Measurements from ENCODE around the gene TRPC3.

Gene TRPC3

GRCh38 chr4:121951521-121952110, at the start of gene TRPC3:
Gene TRPC3 (minus strand): TSS chr4:121952060. CDS start chr4:121951680, 380 bp downstream.
- peak in 8 of 56 donors; percentile 1 to 36 (median 6) for DNase-seq

GRCh38 chr4:122000849-122001248, 49.0 kb upstream of the TRPC3 start:
- no peak for DNase-seq

- no peak for DNase-seq
These were observed 46.2 kb upstream of the TRPC3 start for GRCh38 chr4:121998024-121998423.

GRCh38 chr4:121995790-121996537, 44.1 kb upstream of the TRPC3 start:
- DNase-seq: no peak

GRCh38 chr4:121991968-121992367, 40.1 kb upstream of the TRPC3 start:
- no peak for DNase-seq

- DNase-seq: no peak
These were observed 38.6 kb upstream of the TRPC3 start for GRCh38 chr4:121990489-121990888.

GRCh38 chr4:121989715-121990114, 37.9 kb upstream of the TRPC3 start:
- DNase-seq: no peak

GRCh38 chr4:121988950-121989349, 37.1 kb upstream of the TRPC3 start:
- DNase-seq: no peak

GRCh38 chr4:121980643-121981042, 28.8 kb upstream of the TRPC3 start:
- DNase-seq: peak in 11 of 56 donors; percentile 1 to 26 (median 3)

GRCh38 chr4:121978172-121978516, 26.3 kb upstream of the TRPC3 start:
- no peak for DNase-seq

- DNase-seq: no peak
These were observed 25.7 kb upstream of the TRPC3 start for GRCh38 chr4:121977251-121978171.

GRCh38 chr4:121975784-121976183, 23.9 kb upstream of the TRPC3 start:
- DNase-seq: no peak

GRCh38 chr4:121973816-121974215, 22.0 kb upstream of the TRPC3 start:
- DNase-seq: no peak

- no peak for DNase-seq
These were observed 17.0 kb upstream of the TRPC3 start for GRCh38 chr4:121968859-121969258.

GRCh38 chr4:121964958-121965357, 13.1 kb upstream of the TRPC3 start:
- no peak for DNase-seq

- no peak for DNase-seq
These were observed 9.0 kb upstream of the TRPC3 start for GRCh38 chr4:121960818-121961217.

GRCh38 chr4:121958777-121959176, 6.9 kb upstream of the TRPC3 start:
- DNase-seq: no peak

GRCh38 chr4:121957266-121957665, 5.4 kb upstream of the TRPC3 start:
- DNase-seq: no peak

- DNase-seq: no peak
These were observed 2.0 kb upstream of the TRPC3 start for GRCh38 chr4:121953860-121954259.

GRCh38 chr4:121952290-121952689, 430 bp upstream of the TRPC3 start:
- no peak for DNase-seq

- DNase-seq: peak in 5 of 56 donors; percentile 2 to 25 (median 6)
These were observed 960 bp downstream of the TRPC3 start for GRCh38 chr4:121950680-121951520.

Data from nucleus accumbens (tissue), 56 donors.